ENCODE data around the gene ALB.

Gene ALB

DNA sequence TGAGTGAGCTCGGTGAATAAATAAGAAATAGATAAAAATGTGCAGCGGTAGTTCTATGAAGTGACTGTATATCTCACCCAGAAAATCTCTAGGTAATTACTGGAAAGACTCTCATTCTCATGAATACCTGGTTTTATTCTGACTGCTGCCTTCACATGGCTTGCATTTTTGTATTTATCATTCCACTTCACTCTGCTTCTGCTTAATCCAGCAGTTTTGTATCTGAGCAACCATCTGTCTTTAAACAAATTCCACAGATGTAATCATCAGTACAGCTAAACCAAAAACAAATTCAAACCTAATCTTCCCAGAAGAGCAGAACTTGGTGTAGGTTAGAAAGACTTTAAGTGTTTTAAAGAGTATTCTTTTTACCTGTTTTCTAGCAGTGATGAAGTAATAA lies 11.2 kb upstream of the ALB start:
- no peaks in the 10 kb centered on the region for H3K9me3 ChIP-seq (ENCODE audit: low read length)
- H3K27me3 ChIP-seq (ENCODE audit: insufficient read depth, low read length), result no peaks in the 10 kb centered on the region
- H3K4me3 ChIP-seq (ENCODE audit: low read length), result no peak overlapping the region
- H3K36me3 ChIP-seq (ENCODE audit: insufficient read depth, low read length), result no peaks in the 10 kb centered on the region
- no peaks in the 10 kb centered on the region for H3K4me1 ChIP-seq (ENCODE audit: insufficient read depth, low read length)
- H2AFZ ChIP-seq (ENCODE audit: low read depth, low read length), result no peak overlapping the region

DNA sequence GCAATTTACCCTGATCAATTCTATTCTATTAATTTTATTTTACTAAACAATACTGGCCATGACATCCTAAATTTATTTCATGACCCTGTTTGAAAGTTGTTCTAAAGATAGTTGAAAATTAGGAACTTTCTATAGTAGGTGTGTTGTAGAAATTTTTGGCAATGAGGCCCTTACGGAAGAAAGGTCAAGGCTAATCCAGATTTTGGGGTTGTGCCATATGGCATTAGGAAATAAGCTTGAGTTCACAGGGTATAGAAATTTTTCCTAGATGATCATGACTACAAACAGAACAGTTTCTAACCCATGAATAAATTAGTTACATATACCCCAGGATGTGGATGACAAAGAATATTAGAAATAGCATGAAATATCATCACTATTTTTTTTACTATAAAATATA lies 7.8 kb upstream of the ALB start:
- Histone ChIP-seq H3K9me3 (ENCODE audit: low read length) (no peaks in the 10 kb centered on the region), H3K4me3 (ENCODE audit: low read length) (no peak overlapping the region), H3K36me3 (ENCODE audit: insufficient read depth, low read length) (no peaks in the 10 kb centered on the region), H2AFZ (ENCODE audit: low read depth, low read length) (no peak overlapping the region), H3K4me1 (ENCODE audit: insufficient read depth, low read length) (no peaks in the 10 kb centered on the region), H3K27me3 (ENCODE audit: insufficient read depth, low read length) (no peaks in the 10 kb centered on the region)

DNA sequence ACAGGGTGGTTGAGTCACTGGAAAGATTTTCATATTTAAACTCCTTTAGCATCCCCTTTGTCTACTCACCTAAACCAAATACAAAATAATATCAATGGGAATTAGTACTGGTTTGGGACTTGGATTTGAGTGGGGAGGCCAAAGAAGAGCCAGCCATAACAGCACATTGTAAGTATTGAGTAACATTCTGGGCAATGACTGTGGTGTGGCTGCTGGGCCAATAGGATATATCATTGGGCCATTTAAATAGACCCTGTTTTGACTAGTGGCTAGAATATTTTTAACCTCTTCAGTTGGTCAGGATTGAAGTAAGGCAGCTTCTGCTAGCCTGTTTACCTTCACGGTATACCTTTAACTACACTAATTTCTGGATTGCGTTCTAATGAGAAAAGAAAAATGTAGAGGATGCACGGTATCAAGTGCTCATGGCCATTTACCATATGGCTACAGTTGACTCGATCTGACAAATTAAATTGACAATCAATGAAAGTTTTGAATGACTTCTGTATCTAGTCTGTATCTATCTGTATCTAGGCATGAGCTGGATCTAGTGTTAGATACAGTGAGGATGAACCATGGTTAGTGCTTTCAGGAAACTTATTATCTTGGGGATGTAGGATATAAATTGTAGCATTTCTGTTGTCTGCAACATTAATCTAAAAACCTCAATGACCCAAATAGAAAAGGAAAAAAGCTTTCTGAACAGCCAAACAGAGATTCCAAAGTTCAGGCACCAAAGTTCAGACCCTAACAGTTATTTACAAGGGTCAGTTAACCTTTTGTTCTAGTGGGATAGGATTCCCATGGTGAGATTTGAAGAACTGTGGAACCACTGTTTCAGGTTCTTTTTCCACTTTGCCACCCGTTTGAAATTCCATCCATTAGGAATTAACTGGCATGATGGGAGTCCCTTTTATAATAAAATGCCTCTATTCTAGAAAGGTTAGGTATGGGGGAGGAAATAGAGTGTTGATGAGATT lies 6.8 kb upstream of the ALB start:
- Histone ChIP-seq H3K36me3 (ENCODE audit: insufficient read depth, low read length) (no peaks in the 10 kb centered on the region), H3K4me1 (ENCODE audit: insufficient read depth, low read length) (no peaks in the 10 kb centered on the region), H3K4me3 (ENCODE audit: low read length) (no peak overlapping the region), H3K27me3 (ENCODE audit: insufficient read depth, low read length) (no peaks in the 10 kb centered on the region), H2AFZ (ENCODE audit: low read depth, low read length) (no peak overlapping the region), H3K9me3 (ENCODE audit: low read length) (no peaks in the 10 kb centered on the region)

DNA sequence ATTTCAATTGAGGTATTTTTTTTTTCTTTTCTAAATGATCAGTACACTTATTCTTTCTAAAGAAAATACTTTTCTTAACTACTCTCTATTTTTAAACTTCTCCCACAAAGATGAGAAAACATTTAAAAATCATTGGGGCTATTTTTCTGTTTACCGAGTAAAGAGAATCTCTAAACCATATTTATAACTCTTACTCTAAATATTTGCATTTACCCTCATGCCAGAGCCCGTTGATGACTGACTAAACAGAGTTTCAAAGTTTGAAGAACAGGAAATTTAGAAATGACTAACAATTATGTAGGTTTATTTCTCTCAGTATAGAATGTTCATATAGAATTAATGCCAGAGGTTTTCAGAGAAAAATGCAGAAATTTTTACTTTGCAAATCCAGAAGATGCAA lies 2.7 kb upstream of the ALB start:
- Histone ChIP-seq H3K9me3 (ENCODE audit: low read length) (no peaks in the 10 kb centered on the region), H3K27me3 (ENCODE audit: insufficient read depth, low read length) (no peaks in the 10 kb centered on the region), H3K36me3 (ENCODE audit: insufficient read depth, low read length) (no peaks in the 10 kb centered on the region), H3K4me1 (ENCODE audit: insufficient read depth, low read length) (no peaks in the 10 kb centered on the region), H3K4me3 (ENCODE audit: low read length) (no peak overlapping the region), H2AFZ (ENCODE audit: low read depth, low read length) (no peak overlapping the region)

DNA sequence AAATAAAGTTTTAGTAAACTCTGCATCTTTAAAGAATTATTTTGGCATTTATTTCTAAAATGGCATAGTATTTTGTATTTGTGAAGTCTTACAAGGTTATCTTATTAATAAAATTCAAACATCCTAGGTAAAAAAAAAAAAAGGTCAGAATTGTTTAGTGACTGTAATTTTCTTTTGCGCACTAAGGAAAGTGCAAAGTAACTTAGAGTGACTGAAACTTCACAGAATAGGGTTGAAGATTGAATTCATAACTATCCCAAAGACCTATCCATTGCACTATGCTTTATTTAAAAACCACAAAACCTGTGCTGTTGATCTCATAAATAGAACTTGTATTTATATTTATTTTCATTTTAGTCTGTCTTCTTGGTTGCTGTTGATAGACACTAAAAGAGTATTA lies 370 bp downstream of the ALB start:
- H3K4me1 ChIP-seq (ENCODE audit: insufficient read depth, low read length), result no peaks in the 10 kb centered on the region

DNA sequence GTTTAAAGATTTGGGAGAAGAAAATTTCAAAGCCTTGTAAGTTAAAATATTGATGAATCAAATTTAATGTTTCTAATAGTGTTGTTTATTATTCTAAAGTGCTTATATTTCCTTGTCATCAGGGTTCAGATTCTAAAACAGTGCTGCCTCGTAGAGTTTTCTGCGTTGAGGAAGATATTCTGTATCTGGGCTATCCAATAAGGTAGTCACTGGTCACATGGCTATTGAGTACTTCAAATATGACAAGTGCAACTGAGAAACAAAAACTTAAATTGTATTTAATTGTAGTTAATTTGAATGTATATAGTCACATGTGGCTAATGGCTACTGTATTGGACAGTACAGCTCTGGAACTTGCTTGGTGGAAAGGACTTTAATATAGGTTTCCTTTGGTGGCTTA lies 1.1 kb downstream of the ALB start:
- Histone ChIP-seq H3K27me3 (ENCODE audit: insufficient read depth, low read length) (no peaks in the 10 kb centered on the region), H3K9me3 (ENCODE audit: low read length) (no peaks in the 10 kb centered on the region), H2AFZ (ENCODE audit: low read depth, low read length) (no peak overlapping the region), H3K4me3 (ENCODE audit: low read length) (no peak overlapping the region), H3K36me3 (ENCODE audit: insufficient read depth, low read length) (no peaks in the 10 kb centered on the region), H3K4me1 (ENCODE audit: insufficient read depth, low read length) (no peaks in the 10 kb centered on the region)

More for the DNA sequence above, 370 bp downstream of the ALB start:
- Histone ChIP-seq H3K9me3 (ENCODE audit: low read length) (no peaks in the 10 kb centered on the region), H2AFZ (ENCODE audit: low read depth, low read length) (no peak overlapping the region), H3K36me3 (ENCODE audit: insufficient read depth, low read length) (no peaks in the 10 kb centered on the region), H3K27me3 (ENCODE audit: insufficient read depth, low read length) (no peaks in the 10 kb centered on the region), H3K4me3 (ENCODE audit: low read length) (no peak overlapping the region)

DNA sequence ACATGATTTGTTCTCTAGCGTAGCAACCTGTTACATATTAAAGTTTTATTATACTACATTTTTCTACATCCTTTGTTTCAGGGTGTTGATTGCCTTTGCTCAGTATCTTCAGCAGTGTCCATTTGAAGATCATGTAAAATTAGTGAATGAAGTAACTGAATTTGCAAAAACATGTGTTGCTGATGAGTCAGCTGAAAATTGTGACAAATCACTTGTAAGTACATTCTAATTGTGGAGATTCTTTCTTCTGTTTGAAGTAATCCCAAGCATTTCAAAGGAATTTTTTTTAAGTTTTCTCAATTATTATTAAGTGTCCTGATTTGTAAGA lies 2.4 kb downstream of the ALB start:
- Histone ChIP-seq H3K4me3 (ENCODE audit: low read length) (no peak overlapping the region), H3K4me1 (ENCODE audit: insufficient read depth, low read length) (no peaks in the 10 kb centered on the region), H3K27me3 (ENCODE audit: insufficient read depth, low read length) (no peaks in the 10 kb centered on the region), H3K36me3 (ENCODE audit: insufficient read depth, low read length) (no peaks in the 10 kb centered on the region), H2AFZ (ENCODE audit: low read depth, low read length) (no peak overlapping the region), H3K9me3 (ENCODE audit: low read length) (no peaks in the 10 kb centered on the region)

DNA sequence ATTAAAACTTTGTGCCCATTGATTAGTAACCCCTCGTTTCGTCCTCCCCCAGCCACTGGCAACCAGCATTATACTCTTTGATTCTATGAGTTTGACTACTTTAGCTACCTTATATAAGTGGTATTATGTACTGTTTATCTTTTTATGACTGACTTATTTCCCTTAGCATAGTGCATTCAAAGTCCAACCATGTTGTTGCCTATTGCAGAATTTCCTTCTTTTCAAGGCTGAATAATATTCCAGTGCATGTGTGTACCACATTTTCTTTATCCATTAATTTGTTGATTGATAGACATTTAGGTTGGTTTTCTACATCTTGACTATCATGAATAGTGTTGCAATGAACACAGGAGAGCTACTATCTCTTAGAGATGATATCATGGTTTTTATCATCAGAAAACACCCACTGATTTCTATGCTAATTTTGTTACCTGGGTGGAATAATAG lies 3.2 kb downstream of the ALB start:
- no peaks in the 10 kb centered on the region for H3K27me3 ChIP-seq (ENCODE audit: insufficient read depth, low read length)
- no peaks in the 10 kb centered on the region for H3K9me3 ChIP-seq (ENCODE audit: low read length)
- no peaks in the 10 kb centered on the region for H3K4me1 ChIP-seq (ENCODE audit: insufficient read depth, low read length)
- H3K36me3 ChIP-seq (ENCODE audit: insufficient read depth, low read length), result no peaks in the 10 kb centered on the region
- H2AFZ ChIP-seq (ENCODE audit: low read depth, low read length), result no peak overlapping the region
- no peak overlapping the region for H3K4me3 ChIP-seq (ENCODE audit: low read length)

DNA sequence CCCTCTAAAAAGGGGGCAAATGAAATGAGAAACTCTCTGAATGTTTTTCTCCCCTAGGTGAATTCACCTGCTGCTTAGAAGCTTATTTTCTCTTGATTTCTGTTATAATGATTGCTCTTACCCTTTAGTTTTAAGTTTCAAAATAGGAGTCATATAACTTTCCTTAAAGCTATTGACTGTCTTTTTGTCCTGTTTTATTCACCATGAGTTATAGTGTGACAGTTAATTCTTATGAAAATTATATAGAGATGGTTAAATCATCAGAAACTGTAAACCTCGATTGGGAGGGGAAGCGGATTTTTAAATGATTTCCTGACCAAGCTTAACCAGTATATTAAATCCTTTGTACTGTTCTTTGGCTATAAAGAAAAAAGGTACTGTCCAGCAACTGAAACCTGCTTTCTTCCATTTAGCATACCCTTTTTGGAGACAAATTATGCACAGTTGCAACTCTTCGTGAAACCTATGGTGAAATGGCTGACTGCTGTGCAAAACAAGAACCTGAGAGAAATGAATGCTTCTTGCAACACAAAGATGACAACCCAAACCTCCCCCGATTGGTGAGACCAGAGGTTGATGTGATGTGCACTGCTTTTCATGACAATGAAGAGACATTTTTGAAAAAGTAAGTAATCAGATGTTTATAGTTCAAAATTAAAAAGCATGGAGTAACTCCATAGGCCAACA lies 4.2 kb downstream of the ALB start:
- H3K9me3 ChIP-seq (ENCODE audit: low read length), result no peaks in the 10 kb centered on the region
- H3K4me1 ChIP-seq (ENCODE audit: insufficient read depth, low read length), result no peaks in the 10 kb centered on the region
- H3K27me3 ChIP-seq (ENCODE audit: insufficient read depth, low read length), result no peaks in the 10 kb centered on the region
- H3K36me3 ChIP-seq (ENCODE audit: insufficient read depth, low read length), result no peaks in the 10 kb centered on the region
- no peak overlapping the region for H2AFZ ChIP-seq (ENCODE audit: low read depth, low read length)
- H3K4me3 ChIP-seq (ENCODE audit: low read length), result no peak overlapping the region

DNA sequence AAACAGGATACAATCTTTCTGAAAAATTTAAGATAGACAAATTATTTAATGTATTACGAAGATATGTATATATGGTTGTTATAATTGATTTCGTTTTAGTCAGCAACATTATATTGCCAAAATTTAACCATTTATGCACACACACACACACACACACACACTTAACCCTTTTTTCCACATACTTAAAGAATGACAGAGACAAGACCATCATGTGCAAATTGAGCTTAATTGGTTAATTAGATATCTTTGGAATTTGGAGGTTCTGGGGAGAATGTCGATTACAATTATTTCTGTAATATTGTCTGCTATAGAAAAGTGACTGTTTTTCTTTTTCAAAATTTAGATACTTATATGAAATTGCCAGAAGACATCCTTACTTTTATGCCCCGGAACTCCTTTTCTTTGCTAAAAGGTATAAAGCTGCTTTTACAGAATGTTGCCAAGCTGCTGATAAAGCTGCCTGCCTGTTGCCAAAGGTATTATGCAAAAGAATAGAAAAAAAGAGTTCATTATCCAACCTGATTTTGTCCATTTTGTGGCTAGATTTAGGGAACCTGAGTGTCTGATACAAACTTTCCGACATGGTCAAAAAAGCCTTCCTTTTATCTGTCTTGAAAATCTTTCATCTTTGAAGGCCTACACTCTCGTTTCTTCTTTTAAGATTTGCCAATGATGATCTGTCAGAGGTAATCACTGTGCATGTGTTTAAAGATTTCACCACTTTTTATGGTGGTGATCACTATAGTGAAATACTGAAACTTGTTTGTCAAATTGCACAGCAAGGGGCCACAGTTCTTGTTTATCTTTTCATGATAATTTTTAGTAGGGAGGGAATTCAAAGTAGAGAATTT lies 5.2 kb downstream of the ALB start:
- no peaks in the 10 kb centered on the region for H3K27me3 ChIP-seq (ENCODE audit: insufficient read depth, low read length)
- no peak overlapping the region for H3K4me3 ChIP-seq (ENCODE audit: low read length)
- H3K36me3 ChIP-seq (ENCODE audit: insufficient read depth, low read length), result no peaks in the 10 kb centered on the region
- H3K9me3 ChIP-seq (ENCODE audit: low read length), result no peaks in the 10 kb centered on the region
- H2AFZ ChIP-seq (ENCODE audit: low read depth, low read length), result no peak overlapping the region
- H3K4me1 ChIP-seq (ENCODE audit: insufficient read depth, low read length), result no peaks in the 10 kb centered on the region

DNA sequence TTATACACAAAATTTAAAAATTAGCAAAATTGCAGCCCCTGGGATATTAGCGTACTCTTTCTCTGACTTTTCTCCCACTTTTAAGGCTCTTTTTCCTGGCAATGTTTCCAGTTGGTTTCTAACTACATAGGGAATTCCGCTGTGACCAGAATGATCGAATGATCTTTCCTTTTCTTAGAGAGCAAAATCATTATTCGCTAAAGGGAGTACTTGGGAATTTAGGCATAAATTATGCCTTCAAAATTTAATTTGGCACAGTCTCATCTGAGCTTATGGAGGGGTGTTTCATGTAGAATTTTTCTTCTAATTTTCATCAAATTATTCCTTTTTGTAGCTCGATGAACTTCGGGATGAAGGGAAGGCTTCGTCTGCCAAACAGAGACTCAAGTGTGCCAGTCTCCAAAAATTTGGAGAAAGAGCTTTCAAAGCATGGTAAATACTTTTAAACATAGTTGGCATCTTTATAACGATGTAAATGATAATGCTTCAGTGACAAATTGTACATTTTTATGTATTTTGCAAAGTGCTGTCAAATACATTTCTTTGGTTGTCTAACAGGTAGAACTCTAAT lies 6.0 kb downstream of the ALB start:
- H3K9me3 ChIP-seq (ENCODE audit: low read length), result no peaks in the 10 kb centered on the region
- no peaks in the 10 kb centered on the region for H3K4me1 ChIP-seq (ENCODE audit: insufficient read depth, low read length)
- no peak overlapping the region for H2AFZ ChIP-seq (ENCODE audit: low read depth, low read length)
- no peaks in the 10 kb centered on the region for H3K27me3 ChIP-seq (ENCODE audit: insufficient read depth, low read length)
- H3K36me3 ChIP-seq (ENCODE audit: insufficient read depth, low read length), result no peaks in the 10 kb centered on the region
- H3K4me3 ChIP-seq (ENCODE audit: low read length), result no peak overlapping the region

DNA sequence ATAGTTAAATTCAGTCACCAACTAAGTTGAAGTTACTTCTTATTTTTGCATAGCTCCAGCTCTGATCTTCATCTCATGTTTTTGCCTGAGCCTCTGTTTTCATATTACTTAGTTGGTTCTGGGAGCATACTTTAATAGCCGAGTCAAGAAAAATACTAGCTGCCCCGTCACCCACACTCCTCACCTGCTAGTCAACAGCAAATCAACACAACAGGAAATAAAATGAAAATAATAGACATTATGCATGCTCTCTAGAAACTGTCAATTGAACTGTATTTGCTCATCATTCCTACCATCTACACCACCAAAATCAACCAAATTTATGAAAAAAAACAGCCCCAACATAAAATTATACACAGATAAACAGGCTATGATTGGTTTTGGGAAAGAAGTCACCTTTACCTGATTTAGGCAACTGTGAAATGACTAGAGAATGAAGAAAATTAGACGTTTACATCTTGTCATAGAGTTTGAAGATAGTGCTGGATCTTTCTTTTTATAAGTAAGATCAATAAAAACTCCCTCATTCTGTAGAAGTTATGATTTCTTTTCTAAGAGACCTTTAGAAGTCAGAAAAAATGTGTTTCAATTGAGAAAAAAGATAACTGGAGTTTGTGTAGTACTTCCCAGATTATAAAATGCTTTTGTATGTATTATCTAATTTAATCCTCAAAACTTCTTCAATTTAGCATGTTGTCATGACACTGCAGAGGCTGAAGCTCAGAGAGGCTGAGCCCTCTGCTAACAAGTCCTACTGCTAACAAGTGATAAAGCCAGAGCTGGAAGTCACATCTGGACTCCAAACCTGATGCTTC lies 7.0 kb downstream of the ALB start:
- H3K9me3 ChIP-seq (ENCODE audit: low read length), result no peaks in the 10 kb centered on the region
- no peaks in the 10 kb centered on the region for H3K36me3 ChIP-seq (ENCODE audit: insufficient read depth, low read length)
- no peak overlapping the region for H3K4me3 ChIP-seq (ENCODE audit: low read length)
- H3K4me1 ChIP-seq (ENCODE audit: insufficient read depth, low read length), result no peaks in the 10 kb centered on the region
- H2AFZ ChIP-seq (ENCODE audit: low read depth, low read length), result no peak overlapping the region
- no peaks in the 10 kb centered on the region for H3K27me3 ChIP-seq (ENCODE audit: insufficient read depth, low read length)
